Keratinocyte (primary cell): ENCODE measurements around the gene TLN1. TPM values are rescaled to one million over a fixed set of nuclear protein-coding genes. Genes with fewer than 3 reads are reported as not detected.

Experiments used
- DNase-seq: peaks from one replicate; pipeline ENCODE4 v3.0.0-alpha.2; 2011; ENCODE audit warnings: low read depth, missing footprints, low spot score
- FAIRE-seq: peaks from 2 replicates; lab custom pipeline; 2011; peaks lifted over from hg19 to GRCh38; lab: Jason Lieb, UNC
- H2AFZ ChIP-seq: 2 replicates; pipeline ENCODE4 v1.6.0; 2012; ENCODE audit warnings: low read length, control low read depth, inconsistent platforms; ENCODE audit not compliant: control insufficient read depth
- H3K27ac ChIP-seq: 2 replicates; pipeline ENCODE4 v1.5.1; 2011; ENCODE audit warnings: low read length; ENCODE audit not compliant: control insufficient read depth, insufficient read depth
- H3K27me3 ChIP-seq: 3 replicates; pipeline ENCODE4 v1.6.0; 2011; ENCODE audit warnings: low read length; ENCODE audit not compliant: control insufficient read depth, insufficient read depth; ENCODE audit errors: extremely low read depth
- H3K36me3 ChIP-seq, 2 experiments: 2 replicates in 1 of 2; 3 replicates in 1 of 2; pipeline ENCODE4 v1.5.1; 2011; ENCODE audit warnings: low read length in 2 of 2, mild to moderate bottlenecking in 1 of 2; ENCODE audit not compliant: control insufficient read depth in 2 of 2, insufficient read depth in 2 of 2; ENCODE audit errors: extremely low read depth in 1 of 2
- H3K4me1 ChIP-seq: 3 replicates; pipeline ENCODE4 v1.5.1; 2011; ENCODE audit warnings: low read length; ENCODE audit not compliant: control insufficient read depth, insufficient read depth; ENCODE audit errors: extremely low read depth
- H3K4me2 ChIP-seq: 3 replicates; pipeline ENCODE4 v1.6.0; 2011; ENCODE audit warnings: low read depth, low read length; ENCODE audit not compliant: control insufficient read depth, insufficient read depth; ENCODE audit errors: extremely low read depth
- H3K4me3 ChIP-seq, 3 experiments: fragments of 200-600 bp in 1 of 3; sonication (generic) in 1 of 3; 2 replicates in 2 of 3; 3 replicates in 1 of 3; pipeline ENCODE4 v1.5.1; 2011 to 2016; ENCODE audit warnings: low read length in 3 of 3, mild to moderate bottlenecking in 3 of 3, control low read depth in 2 of 3, inconsistent platforms in 1 of 3, low read depth in 1 of 3, mixed read lengths in 1 of 3, mixed run types in 1 of 3, moderate library complexity in 1 of 3; ENCODE audit not compliant: control insufficient read depth in 2 of 3, insufficient read depth in 2 of 3; ENCODE audit errors: extremely low read depth in 1 of 3
- H3K79me2 ChIP-seq: 2 replicates; pipeline ENCODE4 v1.6.0; 2012; ENCODE audit warnings: low read length; ENCODE audit not compliant: control insufficient read depth, insufficient read depth
- H3K9ac ChIP-seq: 3 replicates; pipeline ENCODE4 v1.6.0; 2011; ENCODE audit warnings: low read length; ENCODE audit not compliant: control insufficient read depth, insufficient read depth; ENCODE audit errors: extremely low read depth
- H3K9me1 ChIP-seq: 3 replicates; pipeline ENCODE4 v1.6.0; 2011; ENCODE audit warnings: low read length; ENCODE audit not compliant: control insufficient read depth, insufficient read depth; ENCODE audit errors: extremely low read depth
- H3K9me3 ChIP-seq: 2 replicates; pipeline ENCODE4 v1.5.1; 2012; ENCODE audit warnings: low read depth, low read length; ENCODE audit not compliant: control insufficient read depth
- H4K20me1 ChIP-seq: 3 replicates; pipeline ENCODE4 v1.6.0; 2011; ENCODE audit warnings: low read length; ENCODE audit not compliant: control insufficient read depth, insufficient read depth; ENCODE audit errors: extremely low read depth
- EZH2 ChIP-seq: IDR thresholded peaks from one replicate; pipeline ENCODE4 v1.6.1; 2012; ENCODE audit warnings: inconsistent platforms, mild to moderate bottlenecking, low read length, moderate library complexity
- dilution Hi-C: fragments of 300-500 bp; cut with MboI; formaldehyde crosslinking; loops from one replicate; pipeline ENCODE4 v1.7.0; 2020; ENCODE audit warnings: low sequenced_read_pairs; ENCODE audit not compliant: extremely low pct_ligation_motif_present
- polyA plus RNA-seq, 5 experiments: library from polyadenylated mRNA; depleted of rRNA in 3 of 5; stranded (reverse) in 3 of 5; stranded (forward) in 1 of 5; unstranded in 1 of 5; fragments of >200 nt; gene quantifications; 1 replicate in 1 of 5; 2 replicates in 3 of 5; 3 replicates in 1 of 5; pipeline versions ENCODE4 v1.2.1 to v1.2.3, GENCODE V29; 2011 to 2012; ENCODE audit warnings: missing spikeins in 2 of 5, low read depth in 1 of 5, low replicate concordance in 1 of 5
- small RNA-seq, 3 experiments: library from RNA; depleted of rRNA; stranded (forward); fragments of <200 nt; gene quantifications; one replicate each; pipeline ENCODE3, GENCODE V24; 2012; ENCODE audit warnings: low read depth in 3 of 3, low replicate concordance in 1 of 3; ENCODE audit not compliant: insufficient read length in 3 of 3
- TF ChIP-seq, protein P1 (sequence below), 3 experiments: IDR thresholded peaks in 1 of 3; conservative IDR thresholded peaks in 1 of 3; optimal IDR thresholded peaks in 1 of 3; 2 replicates in 2 of 3; 3 replicates in 1 of 3; pipeline versions ENCODE3 to v1.5.1; 2011; ENCODE audit warnings: low read length in 3 of 3, mild to moderate bottlenecking in 3 of 3, moderate library complexity in 2 of 3, control low read depth in 1 of 3, inconsistent platforms in 1 of 3; ENCODE audit not compliant: insufficient read depth in 2 of 3; ENCODE audit errors: extremely low read depth in 1 of 3

The TLN1 gene
- polyA plus RNA-seq, 1 donor (not counting 4 experiments of a cell fraction or from before 2014, with no cell fraction given) = 53.0 TPM

DNA sequence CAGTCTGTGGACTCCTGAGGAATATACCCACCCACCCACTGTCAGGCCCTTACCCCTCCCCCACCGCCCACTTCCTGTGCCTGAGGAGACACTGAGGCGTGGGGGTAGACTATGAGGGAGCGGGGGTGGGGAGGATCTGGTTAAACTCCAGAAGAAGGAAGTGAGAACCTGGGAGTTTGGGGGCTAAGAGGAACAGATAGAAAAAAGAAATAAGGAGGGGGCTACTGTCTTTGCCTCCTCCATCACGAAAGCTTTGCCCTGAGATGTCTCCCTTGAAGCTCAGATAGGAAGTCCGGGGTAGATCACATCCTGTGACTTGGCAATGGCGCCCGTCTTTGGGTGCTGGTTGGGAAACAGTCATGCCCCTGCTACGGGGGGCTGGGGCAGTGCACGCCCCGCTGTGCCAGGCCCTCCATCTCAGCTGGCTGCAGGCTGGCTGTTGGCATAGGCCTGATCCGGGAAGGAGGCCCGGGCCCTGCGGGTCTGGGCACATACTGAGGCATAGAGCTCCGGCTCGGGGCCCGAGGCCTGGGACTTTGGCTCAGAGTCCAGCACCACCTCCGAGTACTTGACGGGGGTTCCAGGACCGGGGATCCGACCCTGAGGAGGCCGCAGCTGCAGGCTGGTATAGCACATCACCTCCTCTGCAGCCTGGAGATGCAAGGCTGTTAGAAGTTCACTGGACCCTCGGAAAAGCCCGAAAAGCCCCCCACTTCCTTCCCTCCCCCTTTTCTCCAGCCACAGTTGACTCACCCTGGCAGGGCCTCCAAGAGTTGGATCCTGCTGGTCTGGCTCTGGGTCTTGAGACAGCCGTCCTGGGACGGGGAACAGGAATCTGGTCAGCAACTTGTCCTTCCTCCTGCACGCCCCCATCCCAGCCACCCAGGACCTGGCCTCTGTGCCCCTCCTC, 82.3 kb downstream of the TLN1 start:
- dilution Hi-C loops = no loop called here
- Histone ChIP-seq H3K9ac (no peak overlapping the region), H3K4me2 (no peak overlapping the region), H3K9me3 (no peaks in the 10 kb centered on the region), H4K20me1 (no peaks in the 10 kb centered on the region), H3K9me1 (no peaks in the 10 kb centered on the region), H3K27ac (no peak overlapping the region), H3K4me1 (peaks cover 21% of the 10 kb centered on the region), H3K79me2 (no peaks in the 10 kb centered on the region), H3K27me3 (no peaks in the 10 kb centered on the region), H2AFZ (peak overlapping the region; percentile 42), H3K4me3 (no peak overlapping the region), H3K36me3 (no peaks in the 10 kb centered on the region)
- DNase-seq = no peak
- FAIRE-seq = no peak
- no peak for TF ChIP-seq EZH2
- TF ChIP-seq, protein P1, sequence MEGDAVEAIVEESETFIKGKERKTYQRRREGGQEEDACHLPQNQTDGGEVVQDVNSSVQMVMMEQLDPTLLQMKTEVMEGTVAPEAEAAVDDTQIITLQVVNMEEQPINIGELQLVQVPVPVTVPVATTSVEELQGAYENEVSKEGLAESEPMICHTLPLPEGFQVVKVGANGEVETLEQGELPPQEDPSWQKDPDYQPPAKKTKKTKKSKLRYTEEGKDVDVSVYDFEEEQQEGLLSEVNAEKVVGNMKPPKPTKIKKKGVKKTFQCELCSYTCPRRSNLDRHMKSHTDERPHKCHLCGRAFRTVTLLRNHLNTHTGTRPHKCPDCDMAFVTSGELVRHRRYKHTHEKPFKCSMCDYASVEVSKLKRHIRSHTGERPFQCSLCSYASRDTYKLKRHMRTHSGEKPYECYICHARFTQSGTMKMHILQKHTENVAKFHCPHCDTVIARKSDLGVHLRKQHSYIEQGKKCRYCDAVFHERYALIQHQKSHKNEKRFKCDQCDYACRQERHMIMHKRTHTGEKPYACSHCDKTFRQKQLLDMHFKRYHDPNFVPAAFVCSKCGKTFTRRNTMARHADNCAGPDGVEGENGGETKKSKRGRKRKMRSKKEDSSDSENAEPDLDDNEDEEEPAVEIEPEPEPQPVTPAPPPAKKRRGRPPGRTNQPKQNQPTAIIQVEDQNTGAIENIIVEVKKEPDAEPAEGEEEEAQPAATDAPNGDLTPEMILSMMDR (optimal IDR thresholded peaks at IDR 0.05 in 1 of 3, IDR thresholded peaks at IDR 0.05 in 1 of 3, conservative IDR thresholded peaks at IDR 0.05 in 1 of 3; ENCODE audit: extremely low read depth in 1 of 3, insufficient read depth in 2 of 3, low read length in 3 of 3) = no peak

Small RNAs within 50 kb of the gene (small RNA-seq; reads per million reads assigned to genes)
- gene MIR6853 (0 to 0.33 (median 0) reads per million in 3 experiments), gene RMRP (0 reads per million in 3 experiments), gene RN7SL22P (0 reads per million in 3 experiments)

Other genes starting within 250 kb of the TLN1 start
- 4.2 to 7.9 TPM (median 6.3 TPM) in 3 replicates for gene RUSC2, start 242.1 kb downstream of the TLN1 start, polyA plus RNA-seq
- gene TESK1, start 126.9 kb downstream of the TLN1 start, polyA plus RNA-seq = 11.2 to 13.5 TPM (median 11.8 TPM) in 3 replicates
- gene CD72, start 113.8 kb downstream of the TLN1 start, polyA plus RNA-seq = 0.66 to 2.4 TPM (median 0.82 TPM) in 3 replicates
- gene SIT1, start 81.3 kb downstream of the TLN1 start, polyA plus RNA-seq = not detected in 3 replicates
- 21.6 to 91.8 TPM (median 40.5 TPM) in 3 replicates for gene RMRP, start 74.2 kb downstream of the TLN1 start, polyA plus RNA-seq
- 10.5 to 14.3 TPM (median 14.1 TPM) in 3 replicates for gene CCDC107, start 73.9 kb downstream of the TLN1 start, polyA plus RNA-seq
- gene ARHGEF39, start 67.0 kb downstream of the TLN1 start, polyA plus RNA-seq = 0.88 to 3.3 TPM (median 2.4 TPM) in 3 replicates
- 0.89 to 9.5 TPM (median 7.2 TPM) in 3 replicates for gene CA9, start 58.3 kb downstream of the TLN1 start, polyA plus RNA-seq
- gene TPM2, start 42.3 kb downstream of the TLN1 start, polyA plus RNA-seq = 30.1 to 67.0 TPM (median 53.1 TPM) in 3 replicates
- 24.6 to 33.2 TPM (median 27.0 TPM) in 3 replicates for gene CREB3, start 471 bp upstream of the TLN1 start, polyA plus RNA-seq
- gene GBA2, start 17.0 kb upstream of the TLN1 start, polyA plus RNA-seq = 28.7 to 42.2 TPM (median 31.7 TPM) in 3 replicates
- gene RGP1, start 17.1 kb upstream of the TLN1 start, polyA plus RNA-seq = 17.6 to 19.8 TPM (median 18.3 TPM) in 3 replicates
- gene MSMP, start 22.1 kb upstream of the TLN1 start, polyA plus RNA-seq = not detected in 3 replicates
- 3.5 to 5.0 TPM (median 3.9 TPM) in 3 replicates for gene NPR2, start 59.4 kb upstream of the TLN1 start, polyA plus RNA-seq
- gene SPAG8, start 80.1 kb upstream of the TLN1 start, polyA plus RNA-seq = 0.06 to 0.13 TPM (median 0.08 TPM) in 3 replicates
- gene HINT2, start 82.8 kb upstream of the TLN1 start, polyA plus RNA-seq = 11.6 to 16.6 TPM (median 16.6 TPM) in 3 replicates
- not detected in 3 replicates for gene FAM221B, start 96.5 kb upstream of the TLN1 start, polyA plus RNA-seq
- 1.3 to 2.0 TPM (median 2.0 TPM) in 3 replicates for gene TMEM8B, start 97.0 kb upstream of the TLN1 start, polyA plus RNA-seq
- not detected in 3 replicates for gene OR13J1, start 138.2 kb upstream of the TLN1 start, polyA plus RNA-seq
- gene HRCT1, start 174.0 kb upstream of the TLN1 start, polyA plus RNA-seq = not detected in 3 replicates
- not detected in 3 replicates for gene SPAAR, start 177.3 kb upstream of the TLN1 start, polyA plus RNA-seq
- not detected in 3 replicates for gene OR2S2, start 226.0 kb upstream of the TLN1 start, polyA plus RNA-seq